Stimulated activated CD8-positive, alpha-beta memory T cell treated with anti-CD3 and anti-CD28 coated beads, Interleukin-4, amount 100 ng/mL, for 1 hour (primary cell): ENCODE results near the gene ZNF185.

ENCODE experiments used
- DNase-seq, 2 donors: peaks; one replicate each; pipeline ENCODE4 v3.0.0-alpha.2; 2020; ENCODE audit warnings: low read depth in 2 of 2, low spot score in 1 of 2

ZNF185 gene

DNA sequence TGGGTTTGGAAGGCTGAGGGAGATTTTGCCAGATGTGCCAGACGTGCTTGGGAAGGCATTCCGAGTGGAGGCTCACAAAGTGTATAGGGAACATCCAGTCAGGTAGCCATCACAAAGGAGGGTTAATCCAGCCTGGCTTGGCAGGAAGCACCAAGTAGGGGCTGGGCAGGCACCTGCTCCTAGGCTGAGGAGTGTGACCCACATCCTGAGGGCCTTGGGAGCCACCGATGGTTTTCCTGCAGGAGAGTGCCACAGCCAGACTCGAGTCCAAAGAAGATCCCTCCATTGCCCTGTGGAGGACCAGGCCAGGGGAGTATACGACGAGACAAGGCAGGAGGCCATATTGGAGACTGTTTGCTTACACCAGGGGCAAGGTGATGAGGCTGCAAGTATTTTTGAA is 48.8 kb downstream of the ZNF185 start:
- DNase-seq, result no peak
